Measurements from ENCODE around the gene LARGE2.

LARGE2 gene

DNA sequence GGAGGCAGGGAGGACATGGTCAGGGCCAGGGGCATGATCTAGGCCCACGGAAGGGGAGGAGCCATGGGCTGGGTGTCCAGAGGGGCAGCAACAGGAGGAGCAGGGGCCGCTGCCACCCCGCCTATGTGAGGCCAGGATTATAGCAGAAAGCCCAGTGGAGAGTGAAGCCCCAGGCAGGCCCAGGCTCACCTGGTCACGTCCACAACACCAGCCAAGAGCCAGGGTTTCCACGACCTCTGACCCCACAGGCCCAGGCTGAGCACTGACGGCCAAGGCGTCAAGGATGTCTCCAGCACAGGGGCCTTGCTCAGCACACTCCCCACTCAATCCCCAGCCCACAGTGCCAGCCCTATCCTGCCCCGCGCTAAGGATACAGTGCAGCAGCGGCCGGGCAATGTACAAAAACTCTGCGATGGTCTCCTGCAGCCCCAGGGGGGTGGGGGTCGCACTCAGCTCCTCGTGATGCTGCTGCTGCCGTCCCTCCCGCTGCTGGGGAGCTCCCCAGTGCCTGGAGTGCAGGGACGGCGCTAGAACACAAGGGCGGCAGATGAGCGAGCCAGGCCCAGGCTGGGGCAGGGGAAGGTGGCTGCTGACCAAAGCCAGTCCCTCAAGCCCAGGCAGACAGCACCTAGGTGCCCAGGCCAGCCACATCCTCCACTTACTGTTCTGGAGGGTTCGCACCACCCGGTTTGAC lies 8.4 kb upstream of the LARGE2 start:
- no peak for DNase-seq (ENCODE audit: low read depth, low spot score)

DNA sequence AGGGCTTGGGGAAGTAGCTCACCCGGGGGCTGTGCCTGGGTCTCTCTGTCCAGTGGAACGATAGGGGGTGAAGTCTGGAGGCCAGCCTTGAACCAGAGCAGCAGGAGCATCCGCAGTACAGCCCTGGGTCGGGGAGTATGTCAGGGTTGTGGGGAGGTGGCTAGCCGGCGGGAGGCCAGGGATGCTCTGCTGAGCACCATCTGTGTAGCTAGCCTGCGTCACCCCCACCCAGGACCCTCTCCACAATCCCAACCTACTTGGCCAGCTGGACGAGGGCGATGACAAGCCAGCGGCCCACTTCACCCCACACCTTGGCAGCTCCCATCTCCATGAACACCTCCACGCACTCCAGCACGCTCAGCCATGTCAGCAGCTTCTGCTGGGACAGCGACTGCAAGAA lies 7.0 kb upstream of the LARGE2 start:
- no peak for DNase-seq (ENCODE audit: low read depth, low spot score)

GRCh38 chr11:45917286-45917622 lies 5.2 kb upstream of the LARGE2 start:
- no peak for DNase-seq (ENCODE audit: low read depth, low spot score)

GRCh38 chr11:45917623-45918330 lies 4.7 kb upstream of the LARGE2 start, which contains the start of gene PEX16:
TSS of gene PEX16 (minus strand) at chr11:45917877. CDS start at chr11:45917811, 66 bp downstream.
- DNase-seq (ENCODE audit: low read depth, low spot score): peak; percentile 97

DNA sequence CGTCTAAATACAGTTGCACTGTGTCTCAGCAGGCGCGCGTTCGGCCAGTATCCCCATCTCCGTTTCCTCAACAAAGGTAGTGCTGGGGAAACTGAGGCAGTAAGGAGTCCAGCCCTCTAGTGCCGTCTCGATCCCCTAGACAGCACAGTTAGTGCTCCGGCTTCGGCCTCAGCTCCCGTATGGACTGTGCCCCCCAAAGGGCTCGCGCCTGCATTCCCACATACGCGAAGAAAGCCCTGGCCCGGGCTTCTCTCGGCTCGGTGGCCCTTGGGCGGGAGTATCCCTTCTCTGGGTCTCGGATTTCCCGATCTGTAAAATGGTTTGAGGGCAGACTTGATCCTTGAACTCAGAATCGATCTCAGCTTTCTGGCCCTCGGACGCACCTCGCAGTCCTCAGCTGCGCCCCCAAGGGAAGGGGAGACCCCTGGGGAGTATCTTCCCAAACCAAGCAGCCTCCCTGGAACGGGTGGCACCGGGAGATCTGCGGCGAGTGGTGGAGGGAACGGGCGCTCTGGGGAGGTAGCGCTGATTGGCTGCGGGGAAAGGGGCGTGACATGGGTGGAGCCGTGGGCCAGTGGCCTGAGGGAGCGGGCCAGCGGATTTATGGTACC lies 4.0 kb upstream of the LARGE2 start:
- peak; percentile 77 for DNase-seq (ENCODE audit: low read depth, low spot score)

GRCh38 chr11:45918962-45919675 lies 3.3 kb upstream of the LARGE2 start:
- no peak for DNase-seq (ENCODE audit: low read depth, low spot score)

- DNase-seq (ENCODE audit: low read depth, low spot score): peak; percentile 67
These were observed 2.5 kb upstream of the LARGE2 start for GRCh38 chr11:45919806-45920530.

GRCh38 chr11:45920531-45921477 lies 1.7 kb upstream of the LARGE2 start:
- no peak for DNase-seq (ENCODE audit: low read depth, low spot score)

- DNase-seq (ENCODE audit: low read depth, low spot score): peak; percentile 91
These were observed 663 bp upstream of the LARGE2 start for GRCh38 chr11:45921561-45922424.

DNA sequence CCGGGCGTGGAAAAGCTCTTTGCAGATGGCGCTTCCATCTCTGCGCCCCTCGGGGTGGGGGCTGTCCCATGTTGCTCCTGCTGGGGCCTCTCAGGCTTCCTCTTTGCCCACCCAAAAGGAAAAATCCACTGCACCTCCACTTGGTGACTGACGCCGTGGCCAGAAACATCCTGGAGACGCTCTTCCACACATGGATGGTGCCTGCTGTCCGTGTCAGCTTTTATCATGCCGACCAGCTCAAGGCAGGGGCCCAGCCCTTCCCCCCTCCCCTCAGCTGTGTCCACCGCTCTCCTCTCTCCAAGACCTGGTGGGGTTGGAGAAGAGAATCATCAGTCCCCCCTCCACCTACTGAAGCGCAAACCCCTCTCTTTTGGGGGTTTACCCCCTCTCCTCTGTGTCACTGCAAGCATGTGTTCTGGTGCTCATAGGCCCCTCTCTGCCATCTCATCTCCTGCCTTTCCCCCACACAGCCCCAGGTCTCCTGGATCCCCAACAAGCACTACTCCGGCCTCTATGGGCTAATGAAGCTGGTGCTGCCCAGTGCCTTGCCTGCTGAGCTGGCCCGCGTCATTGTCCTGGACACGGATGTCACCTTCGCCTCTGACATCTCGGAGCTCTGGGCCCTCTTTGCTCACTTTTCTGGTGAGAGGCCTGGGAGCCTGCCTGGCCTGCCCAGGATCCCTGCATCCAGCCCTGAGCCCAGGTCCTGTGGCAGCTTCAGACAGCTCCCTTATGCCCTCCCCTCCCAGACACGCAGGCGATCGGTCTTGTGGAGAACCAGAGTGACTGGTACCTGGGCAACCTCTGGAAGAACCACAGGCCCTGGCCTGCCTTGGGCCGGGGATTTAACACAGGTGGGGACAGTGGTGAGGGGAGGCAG lies 1.8 kb downstream of the LARGE2 start:
- DNase-seq (ENCODE audit: low read depth, low spot score): no peak

- no peak for DNase-seq (ENCODE audit: low read depth, low spot score)
These were observed 2.5 kb downstream of the LARGE2 start for GRCh38 chr11:45924927-45925326.

GRCh38 chr11:45925550-45925949 lies 3.1 kb downstream of the LARGE2 start:
- no peak for DNase-seq (ENCODE audit: low read depth, low spot score)

DNA sequence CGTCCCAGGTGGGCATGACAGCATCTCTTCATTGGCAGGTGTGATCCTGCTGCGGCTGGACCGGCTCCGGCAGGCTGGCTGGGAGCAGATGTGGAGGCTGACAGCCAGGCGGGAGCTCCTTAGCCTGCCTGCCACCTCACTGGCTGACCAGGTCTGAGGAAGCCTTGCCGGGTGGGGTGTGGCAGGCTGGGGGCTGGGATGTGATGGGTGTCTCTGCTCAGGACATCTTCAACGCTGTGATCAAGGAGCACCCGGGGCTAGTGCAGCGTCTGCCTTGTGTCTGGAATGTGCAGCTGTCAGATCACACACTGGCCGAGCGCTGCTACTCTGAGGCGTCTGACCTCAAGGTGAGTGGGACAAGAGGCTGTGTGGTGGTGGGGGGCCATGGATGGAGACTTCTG lies 3.5 kb downstream of the LARGE2 start:
- peak; percentile 73 for DNase-seq (ENCODE audit: low read depth, low spot score)

- no peak for DNase-seq (ENCODE audit: low read depth, low spot score)
These were observed 4.3 kb downstream of the LARGE2 start for GRCh38 chr11:45926536-45927331.

GRCh38 chr11:45927332-45927683 lies 4.9 kb downstream of the LARGE2 start:
- DNase-seq (ENCODE audit: low read depth, low spot score): no peak

- DNase-seq (ENCODE audit: low read depth, low spot score): no peak
These were observed 5.4 kb downstream of the LARGE2 start for GRCh38 chr11:45927684-45928413.

All from ELF-1 (cell line).